GM12873 (cell line): ENCODE data around the gene CFAP57.

Source experiments
- TF ChIP-seq, protein P1 (sequence below): IDR thresholded peaks from 2 replicates; pipeline ENCODE4 v1.5.1; 2012; ENCODE audit warnings: low read depth, mild to moderate bottlenecking, moderate library complexity, low read length, control low read depth; ENCODE audit not compliant: insufficient read depth; ENCODE audit errors: missing control alignments

Gene CFAP57

GRCh38 chr1:43199093-43199726 lies 27.1 kb downstream of the CFAP57 start:
- TF ChIP-seq, protein P1, sequence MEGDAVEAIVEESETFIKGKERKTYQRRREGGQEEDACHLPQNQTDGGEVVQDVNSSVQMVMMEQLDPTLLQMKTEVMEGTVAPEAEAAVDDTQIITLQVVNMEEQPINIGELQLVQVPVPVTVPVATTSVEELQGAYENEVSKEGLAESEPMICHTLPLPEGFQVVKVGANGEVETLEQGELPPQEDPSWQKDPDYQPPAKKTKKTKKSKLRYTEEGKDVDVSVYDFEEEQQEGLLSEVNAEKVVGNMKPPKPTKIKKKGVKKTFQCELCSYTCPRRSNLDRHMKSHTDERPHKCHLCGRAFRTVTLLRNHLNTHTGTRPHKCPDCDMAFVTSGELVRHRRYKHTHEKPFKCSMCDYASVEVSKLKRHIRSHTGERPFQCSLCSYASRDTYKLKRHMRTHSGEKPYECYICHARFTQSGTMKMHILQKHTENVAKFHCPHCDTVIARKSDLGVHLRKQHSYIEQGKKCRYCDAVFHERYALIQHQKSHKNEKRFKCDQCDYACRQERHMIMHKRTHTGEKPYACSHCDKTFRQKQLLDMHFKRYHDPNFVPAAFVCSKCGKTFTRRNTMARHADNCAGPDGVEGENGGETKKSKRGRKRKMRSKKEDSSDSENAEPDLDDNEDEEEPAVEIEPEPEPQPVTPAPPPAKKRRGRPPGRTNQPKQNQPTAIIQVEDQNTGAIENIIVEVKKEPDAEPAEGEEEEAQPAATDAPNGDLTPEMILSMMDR: no peak

GRCh38 chr1:43203859-43204258 lies 31.7 kb downstream of the CFAP57 start:
- TF ChIP-seq, protein P1: no peak

DNA sequence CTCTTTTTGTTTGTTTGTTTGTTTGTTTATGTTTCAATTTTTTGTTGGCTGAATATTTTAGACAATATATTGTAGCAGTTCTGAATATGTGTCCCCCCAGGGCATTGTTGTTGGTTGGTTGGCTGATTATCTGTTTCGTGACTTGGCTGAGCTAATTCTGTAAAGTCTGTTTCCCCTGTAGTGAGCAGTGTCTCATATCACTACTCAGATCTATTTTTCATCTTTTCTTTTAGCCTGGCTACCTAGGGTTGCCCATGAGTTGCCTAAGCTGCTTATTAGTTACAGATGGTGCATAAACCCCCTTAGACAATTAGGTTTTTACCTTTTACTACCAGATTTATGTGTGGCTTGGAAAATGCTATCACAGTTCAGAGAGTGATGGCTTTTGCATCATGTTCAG lies 32.3 kb downstream of the CFAP57 start:
- TF ChIP-seq, protein P1: no peak

- TF ChIP-seq, protein P1: no peak
These were observed 33.5 kb downstream of the CFAP57 start for GRCh38 chr1:43205671-43206070.

GRCh38 chr1:43206600-43207228 lies 34.6 kb downstream of the CFAP57 start:
- TF ChIP-seq, protein P1: no peak

DNA sequence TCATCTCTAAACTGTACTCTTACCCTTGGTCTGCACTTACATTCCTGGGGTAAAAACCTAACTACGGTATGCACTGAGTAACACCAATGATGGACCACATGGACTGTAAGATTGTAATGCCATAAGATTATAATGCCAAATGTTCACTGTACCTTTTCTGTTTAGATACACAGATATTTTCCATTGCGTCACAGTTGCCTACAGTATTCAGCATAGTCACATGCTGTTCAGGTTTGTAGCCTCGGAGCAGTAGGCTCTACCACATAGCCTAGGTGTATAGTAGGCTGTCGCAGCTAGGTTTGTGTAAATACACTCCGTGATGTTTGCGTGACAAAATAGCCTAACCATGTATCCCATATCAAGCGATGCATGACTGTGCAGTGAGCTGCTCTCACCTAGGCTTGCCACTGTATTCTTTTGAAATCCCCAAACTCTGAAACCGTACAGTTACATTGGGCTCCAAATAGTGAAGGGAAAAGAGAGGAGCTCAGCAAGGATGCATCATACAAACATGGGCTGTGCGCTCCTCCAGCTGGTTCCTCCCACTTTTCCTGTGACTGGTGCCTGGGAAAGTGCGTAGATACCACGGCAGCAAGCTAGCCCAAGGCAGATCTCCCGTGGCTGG lies 35.2 kb downstream of the CFAP57 start:
- TF ChIP-seq, protein P1: no peak
